ENCODE data around the gene LAMA4.
"Not testable (repeated sequence)": the region's sequence is repeated elsewhere in the genome, so short reads cannot be mapped to it uniquely, and the experiment has no call there.

The LAMA4 gene

GRCh38 chr6:112206110-112206458, 48.3 kb downstream of the LAMA4 start:
- DNase-seq: no peak

GRCh38 chr6:112205427-112206109, 48.8 kb downstream of the LAMA4 start:
- DNase-seq: no peak

- no peak for DNase-seq
Measured at GRCh38 chr6:112204350-112204706, 50.0 kb downstream of the LAMA4 start.

GRCh38 chr6:112203577-112204349, 50.6 kb downstream of the LAMA4 start:
- DNase-seq: no peak

- peak; percentile 47 for DNase-seq
Measured at GRCh38 chr6:112202639-112203341, 51.6 kb downstream of the LAMA4 start.

- DNase-seq: not testable (repeated sequence)
Measured at GRCh38 chr6:112200185-112200914, 54.0 kb downstream of the LAMA4 start.

- no peak for DNase-seq
Measured at GRCh38 chr6:112199001-112199403, 55.4 kb downstream of the LAMA4 start.

GRCh38 chr6:112198582-112198981, 55.8 kb downstream of the LAMA4 start:
- DNase-seq: no peak

GRCh38 chr6:112197636-112198035, 56.7 kb downstream of the LAMA4 start:
- DNase-seq: no peak

GRCh38 chr6:112196306-112196705, 58.1 kb downstream of the LAMA4 start:
- no peak for DNase-seq

- DNase-seq: no peak
Measured at GRCh38 chr6:112195166-112195565, 59.2 kb downstream of the LAMA4 start.

- no peak for DNase-seq
Measured at GRCh38 chr6:112194511-112194910, 59.9 kb downstream of the LAMA4 start.

GRCh38 chr6:112193535-112194051, 60.8 kb downstream of the LAMA4 start:
- no peak for DNase-seq

GRCh38 chr6:112193117-112193516, 61.2 kb downstream of the LAMA4 start:
- peak; percentile 69 for DNase-seq

- DNase-seq: no peak
Measured at GRCh38 chr6:112191509-112192020, 62.8 kb downstream of the LAMA4 start.

- no peak for DNase-seq
Measured at GRCh38 chr6:112190164-112190563, 64.2 kb downstream of the LAMA4 start.

- DNase-seq: peak; percentile 80
Measured at GRCh38 chr6:112189494-112189893, 64.9 kb downstream of the LAMA4 start.

- peak; percentile 57 for DNase-seq
Measured at GRCh38 chr6:112188906-112189305, 65.5 kb downstream of the LAMA4 start.

- no peak for DNase-seq
Measured at GRCh38 chr6:112187736-112188135, 66.6 kb downstream of the LAMA4 start.

GRCh38 chr6:112184951-112185350, 69.4 kb downstream of the LAMA4 start:
- DNase-seq: peak; percentile 50

GRCh38 chr6:112183271-112183671, 71.1 kb downstream of the LAMA4 start:
- DNase-seq: no peak

- no peak for DNase-seq
Measured at GRCh38 chr6:112181130-112181529, 73.2 kb downstream of the LAMA4 start.

All from left hindlimb (tissue), 1 donor.